Lower lobe of right lung (tissue), 2 donors: Measurements from ENCODE around the gene TREH. TPM values are rescaled to one million over a fixed set of nuclear protein-coding genes. Genes with fewer than 3 reads are reported as not detected.
"Not testable (repeated sequence)": the region's sequence is repeated elsewhere in the genome, so short reads cannot be mapped to it uniquely, and the experiment has no call there.

ENCODE experiments used
- ATAC-seq, 2 donors: fragments of 200-7000 bp; cut with Tn5 transposase; one replicate each; pipeline ENCODE4 v1.9.1; 2020 to 2022; ENCODE audit warnings: mild to moderate bottlenecking in 2 of 2, moderate library complexity in 2 of 2
- DNase-seq: peaks from one replicate; pipeline ENCODE4 v3.0.0-alpha.2; 2020
- H3K27ac ChIP-seq: fragments of 200-600 bp; one replicate; pipeline ENCODE4 v1.8.0; 2022
- H3K27me3 ChIP-seq: fragments of 200-600 bp; one replicate; pipeline ENCODE4 v1.8.0; 2022; ENCODE audit warnings: low read depth
- H3K36me3 ChIP-seq: fragments of 200-600 bp; one replicate; pipeline ENCODE4 v1.8.0; 2022; ENCODE audit warnings: mild to moderate bottlenecking
- H3K4me1 ChIP-seq: fragments of 200-600 bp; one replicate; pipeline ENCODE4 v1.8.0; 2022
- H3K4me3 ChIP-seq: fragments of 200-600 bp; one replicate; pipeline ENCODE4 v1.8.0; 2022; ENCODE audit warnings: mild to moderate bottlenecking
- H3K9me3 ChIP-seq: fragments of 200-600 bp; one replicate; pipeline ENCODE4 v1.8.0; 2022
- CTCF ChIP-seq: fragments of 200-600 bp; IDR thresholded peaks from one replicate; pipeline ENCODE4 v1.8.0; 2022; ENCODE audit warnings: antibody characterized with exemption, mild to moderate bottlenecking
- intact Hi-C: fragments of 100-400 bp; cut with DNase I; formaldehyde crosslinking; loops from one replicate; pipeline ENCODE4 v1.11.0; 2022
- total RNA-seq: library from RNA; stranded (reverse); fragmentation: NEBNext Ultra II Directional; extraction: Animal tissue kit (Norgen Biotek cat#: 25700); gene quantifications from one replicate; pipeline ENCODE4 v1.2.1, GENCODE V29; 2021
- donor health status: DM: no; HTN: yes; CAD: no; lungs with severe emphysema.

The TREH gene
- total RNA-seq, 1 donor from 2014 or later: 0.30 TPM

GRCh38 chr11:118689852-118690552 is 10.6 kb upstream of the TREH start:
- ATAC-seq (peak; percentile 98), DNase-seq (peak; percentile 98)
- no peaks in the 10 kb centered on the region for H3K27me3 ChIP-seq
- peak overlapping the region; percentile 76 for H3K27ac ChIP-seq
- H3K36me3 ChIP-seq: no peaks in the 10 kb centered on the region
- peaks cover 29% of the 10 kb centered on the region for H3K4me1 ChIP-seq
- peak; percentile 86 for TF ChIP-seq CTCF
- no peaks in the 10 kb centered on the region for H3K9me3 ChIP-seq
- intact Hi-C loops: no loop called here
- H3K4me3 ChIP-seq: peak overlapping the region; percentile 55

GRCh38 chr11:118689503-118689851 is 10.0 kb upstream of the TREH start:
- intact Hi-C loops: no loop called here
- H3K36me3 ChIP-seq: no peaks in the 10 kb centered on the region
- ATAC-seq: peak; percentile 31 to 34
- peak overlapping the region; percentile 55 for H3K4me3 ChIP-seq
- peak overlapping the region; percentile 76 for H3K27ac ChIP-seq
- TF ChIP-seq CTCF: no peak
- no peaks in the 10 kb centered on the region for H3K27me3 ChIP-seq
- H3K9me3 ChIP-seq: no peaks in the 10 kb centered on the region
- DNase-seq: no peak
- H3K4me1 ChIP-seq: peaks cover 29% of the 10 kb centered on the region

GRCh38 chr11:118688851-118689502 is 9.5 kb upstream of the TREH start:
- peak overlapping the region; percentile 76 for H3K27ac ChIP-seq
- peaks cover 29% of the 10 kb centered on the region for H3K4me1 ChIP-seq
- intact Hi-C loops: no loop called here
- no peaks in the 10 kb centered on the region for H3K36me3 ChIP-seq
- TF ChIP-seq CTCF: no peak
- H3K9me3 ChIP-seq: no peaks in the 10 kb centered on the region
- no peaks in the 10 kb centered on the region for H3K27me3 ChIP-seq
- no peak for ATAC-seq
- peak overlapping the region; percentile 55 for H3K4me3 ChIP-seq
- no peak for DNase-seq

GRCh38 chr11:118688339-118688738 is 8.9 kb upstream of the TREH start:
- DNase-seq, ATAC-seq, H3K9me3 ChIP-seq, H3K27ac ChIP-seq, intact Hi-C loops, H3K27me3 ChIP-seq, H3K36me3 ChIP-seq, H3K4me3 ChIP-seq: not testable (repeated sequence)
- peaks cover 29% of the 10 kb centered on the region for H3K4me1 ChIP-seq

GRCh38 chr11:118687906-118688305 is 8.5 kb upstream of the TREH start:
- H3K27ac ChIP-seq: no peak overlapping the region
- no peaks in the 10 kb centered on the region for H3K36me3 ChIP-seq
- H3K27me3 ChIP-seq: no peaks in the 10 kb centered on the region
- ATAC-seq (no peak), DNase-seq (no peak)
- TF ChIP-seq CTCF: no peak
- no peaks in the 10 kb centered on the region for H3K9me3 ChIP-seq
- intact Hi-C loops: no loop called here
- H3K4me1 ChIP-seq: peaks cover 29% of the 10 kb centered on the region
- H3K4me3 ChIP-seq: no peak overlapping the region

GRCh38 chr11:118684187-118684586 is 4.7 kb upstream of the TREH start:
- Histone ChIP-seq H3K4me1 (peaks cover under 1% of the 10 kb centered on the region), H3K9me3 (no peaks in the 10 kb centered on the region), H3K27ac (no peak overlapping the region), H3K27me3 (no peaks in the 10 kb centered on the region), H3K36me3 (no peaks in the 10 kb centered on the region), H3K4me3 (no peak overlapping the region)
- DNase-seq (no peak), ATAC-seq (no peak)
- TF ChIP-seq CTCF: no peak
- intact Hi-C loops: no loop called here

- H3K27me3 ChIP-seq, H3K4me1 ChIP-seq, intact Hi-C loops, DNase-seq, H3K9me3 ChIP-seq, H3K36me3 ChIP-seq, ATAC-seq, H3K27ac ChIP-seq, H3K4me3 ChIP-seq: not testable (repeated sequence)
Measured at GRCh38 chr11:118682939-118683338, 3.5 kb upstream of the TREH start.
